PFSK-1 (cell line): ENCODE results near the gene IGF2R.

Experiments used
- FOXP2 ChIP-seq: optimal IDR thresholded peaks from 2 replicates; pipeline ENCODE3; 2011; ENCODE audit warnings: borderline replicate concordance, control low read depth, inconsistent platforms; ENCODE audit not compliant: insufficient read depth; ENCODE audit errors: extremely low read length, extremely low read depth
- POLR2AphosphoS5 ChIP-seq: IDR thresholded peaks from 2 replicates; pipeline ENCODE4 v1.6.1; 2012; ENCODE audit warnings: low read depth, mild to moderate bottlenecking, control low read depth, low read length, moderate library complexity
- REST ChIP-seq, 2 experiments: IDR thresholded peaks; 2 replicates each; pipeline versions ENCODE4 v1.6.1 to v1.8.0; 2011 to 2012; ENCODE audit warnings: low read depth in 2 of 2, low read length in 2 of 2, control low read depth in 1 of 2, inconsistent platforms in 1 of 2, mild to moderate bottlenecking in 1 of 2, moderate library complexity in 1 of 2; ENCODE audit not compliant: insufficient read depth in 1 of 2
- SIN3A ChIP-seq: IDR thresholded peaks from 2 replicates; pipeline ENCODE4 v1.6.1; 2012; ENCODE audit warnings: mild to moderate bottlenecking, low read length, moderate library complexity, borderline replicate concordance; ENCODE audit not compliant: insufficient read depth
- TAF1 ChIP-seq: IDR thresholded peaks from 2 replicates; pipeline ENCODE4 v1.6.1; 2012; ENCODE audit warnings: low read length, control low read depth, borderline replicate concordance; ENCODE audit not compliant: insufficient read depth

GRCh38 chr6:159943101-159943632 is 25.7 kb upstream of the IGF2R start:
- TF ChIP-seq TAF1 (no peak), REST (IDR thresholded peaks at IDR 0.05; ENCODE audit: insufficient read depth in 1 of 2, low read depth in 2 of 2, low read length in 2 of 2) (no peak), SIN3A (no peak), POLR2AphosphoS5 (no peak), FOXP2 (no peak)
